ENCODE results near the gene EYA2. TPM values are rescaled to one million over a fixed set of nuclear protein-coding genes. Genes with fewer than 3 reads are reported as not detected.

The EYA2 gene
- total RNA-seq, 4 donors from 2014 or later: 9.9 to 20.1 (median 13.8) TPM

GRCh38 chr20:47223896-47224295 lies 329.3 kb downstream of the EYA2 start:
- no peak for DNase-seq
- Histone ChIP-seq H3K4me3 (replicated peaks in 1 of 3) (no peak overlapping the region), H3K9me3 (no peaks in the 10 kb centered on the region), H3K27ac (no peak overlapping the region), H3K36me3 (peaks cover 38 to 61% of the 10 kb centered on the region in 2 donors), H3K27me3 (no peaks in the 10 kb centered on the region), H3K4me1 (no peaks in the 10 kb centered on the region)
- 100% methylated on average over 1 of the region's 1 CpG for WGBS, 2 donors
- intact Hi-C loops (cut with DNase I): no loop called here
- TF ChIP-seq POLR2A (IDR thresholded peaks at IDR 0.05): no peak
- TF ChIP-seq CTCF (IDR thresholded peaks at IDR 0.05): no peak

GRCh38 chr20:47224300-47224791 lies 329.7 kb downstream of the EYA2 start:
- no peak overlapping the region for H3K27ac ChIP-seq
- DNase-seq: no peak
- intact Hi-C loops (cut with DNase I): no loop called here
- no peaks in the 10 kb centered on the region for H3K9me3 ChIP-seq
- WGBS, 2 donors: 94 to 95% methylated on average over 11 of the region's 11 CpGs
- no peaks in the 10 kb centered on the region for H3K4me1 ChIP-seq
- no peaks in the 10 kb centered on the region for H3K27me3 ChIP-seq
- peaks cover 40 to 61% of the 10 kb centered on the region in 2 donors for H3K36me3 ChIP-seq
- no peak for TF ChIP-seq POLR2A (IDR thresholded peaks at IDR 0.05)
- TF ChIP-seq CTCF (IDR thresholded peaks at IDR 0.05): no peak
- no peak overlapping the region for H3K4me3 ChIP-seq (replicated peaks in 1 of 3)

- no peaks in the 10 kb centered on the region for H3K27me3 ChIP-seq
- no peaks in the 10 kb centered on the region for H3K4me1 ChIP-seq
- no peak overlapping the region for H3K27ac ChIP-seq
- intact Hi-C loops (cut with DNase I): no loop called here
- no peak overlapping the region for H3K4me3 ChIP-seq (replicated peaks in 1 of 3)
- H3K36me3 ChIP-seq: peaks cover 44 to 61% of the 10 kb centered on the region in 2 donors
- WGBS, 2 donors: 99% methylated on average over 4 of the region's 4 CpGs
- no peak for DNase-seq
- H3K9me3 ChIP-seq: no peaks in the 10 kb centered on the region
- TF ChIP-seq POLR2A (IDR thresholded peaks at IDR 0.05) (no peak), CTCF (IDR thresholded peaks at IDR 0.05) (no peak)
Measured at GRCh38 chr20:47224857-47225256, 330.2 kb downstream of the EYA2 start.

GRCh38 chr20:47225458-47225857 lies 330.8 kb downstream of the EYA2 start:
- 83 to 100% methylated on average over 1 of the region's 1 CpG for WGBS, 2 donors
- H3K27ac ChIP-seq: no peak overlapping the region
- no peak for DNase-seq
- intact Hi-C loops (cut with DNase I): no loop called here
- H3K36me3 ChIP-seq: peaks cover 44 to 56% of the 10 kb centered on the region in 2 donors
- no peaks in the 10 kb centered on the region for H3K9me3 ChIP-seq
- no peaks in the 10 kb centered on the region for H3K4me1 ChIP-seq
- TF ChIP-seq CTCF (IDR thresholded peaks at IDR 0.05) (no peak), POLR2A (IDR thresholded peaks at IDR 0.05) (no peak)
- no peak overlapping the region for H3K4me3 ChIP-seq (replicated peaks in 1 of 3)
- no peaks in the 10 kb centered on the region for H3K27me3 ChIP-seq

GRCh38 chr20:47227119-47227518 lies 332.5 kb downstream of the EYA2 start:
- no peak for TF ChIP-seq CTCF (IDR thresholded peaks at IDR 0.05)
- TF ChIP-seq POLR2A (IDR thresholded peaks at IDR 0.05): no peak
- H3K9me3 ChIP-seq: no peaks in the 10 kb centered on the region
- 95 to 98% methylated on average over 7 of the region's 7 CpGs for WGBS, 2 donors
- intact Hi-C loops (cut with DNase I): no loop called here
- peaks cover 42 to 43% of the 10 kb centered on the region in 2 donors for H3K36me3 ChIP-seq
- DNase-seq: no peak
- H3K27me3 ChIP-seq: no peaks in the 10 kb centered on the region
- no peak overlapping the region for H3K27ac ChIP-seq
- H3K4me3 ChIP-seq (replicated peaks in 1 of 3): no peak overlapping the region
- H3K4me1 ChIP-seq: no peaks in the 10 kb centered on the region
